GM23338 (cell line): Measurements from ENCODE around the gene JDP2. TPM values are rescaled to one million over a fixed set of nuclear protein-coding genes. Genes with fewer than 3 reads are reported as not detected.

Experiments used
- ATAC-seq: fragments of 200-7000 bp; cut with Tn5 transposase; 3 replicates; pipeline ENCODE4 v1.9.1; 2020
- DNase-seq: peaks from one replicate; pipeline ENCODE4 v3.0.0-alpha.2; 2015; ENCODE audit warnings: low spot score
- H2AFZ ChIP-seq: fragments of 200-600 bp; sonication (generic); 2 replicates; pipeline ENCODE4 v1.8.0; 2016; ENCODE audit warnings: antibody characterized with exemption, mild to moderate bottlenecking, moderate library complexity
- H3F3A ChIP-seq: fragments of 200-600 bp; sonication (generic); replicated peaks from 2 replicates; pipeline ENCODE4 v1.8.0; 2017; ENCODE audit warnings: antibody characterized with exemption, mixed run types, low read depth
- H3K27ac ChIP-seq: fragments of 200-600 bp; sonication (generic); 2 replicates; pipeline ENCODE4 v1.6.1; 2016; ENCODE audit warnings: low read depth
- H3K27me3 ChIP-seq: fragments of 200-600 bp; sonication (generic); 2 replicates; pipeline ENCODE4 v1.8.0; 2016; ENCODE audit warnings: mild to moderate bottlenecking, mixed run types, moderate library complexity; ENCODE audit not compliant: insufficient read depth
- H3K36me3 ChIP-seq: fragments of 200-600 bp; sonication (generic); 2 replicates; pipeline ENCODE4 v1.8.0; 2016; ENCODE audit warnings: mild to moderate bottlenecking; ENCODE audit not compliant: insufficient read depth
- H3K4me1 ChIP-seq: fragments of 200-600 bp; sonication (generic); 2 replicates; pipeline ENCODE4 v1.8.0; 2016; ENCODE audit warnings: mild to moderate bottlenecking, moderate library complexity; ENCODE audit not compliant: insufficient read depth
- H3K4me2 ChIP-seq: fragments of 200-600 bp; sonication (generic); 2 replicates; pipeline ENCODE4 v1.7.1; 2017; ENCODE audit warnings: mixed run types
- H3K4me3 ChIP-seq: fragments of 200-600 bp; sonication (generic); 2 replicates; pipeline ENCODE4 v1.6.1; 2016; ENCODE audit warnings: mixed run types
- H3K79me2 ChIP-seq: fragments of 200-600 bp; sonication (generic); replicated peaks from 2 replicates; pipeline ENCODE4 v1.8.0; 2017; ENCODE audit warnings: mild to moderate bottlenecking; ENCODE audit not compliant: insufficient read depth
- H3K9me2 ChIP-seq: fragments of 200-600 bp; sonication (generic); 2 replicates; pipeline ENCODE4 v1.8.0; 2017; ENCODE audit not compliant: insufficient read depth
- H4K20me1 ChIP-seq: fragments of 200-600 bp; sonication (generic); replicated peaks from 2 replicates; pipeline ENCODE4 v1.8.0; 2017; ENCODE audit warnings: mild to moderate bottlenecking; ENCODE audit not compliant: insufficient read depth
- H3K27ac Mint-ChIP-seq: 2 replicates; pipeline ENCODE4 v1.8.0; 2020; ENCODE audit warnings: inconsistent platforms, mild to moderate bottlenecking, moderate library complexity, mixed read lengths
- H3K27me3 Mint-ChIP-seq: 3 replicates; pipeline ENCODE4 v1.8.0; 2022; ENCODE audit warnings: low read depth, mild to moderate bottlenecking, moderate library complexity, mixed read lengths, inconsistent platforms; ENCODE audit not compliant: insufficient read depth, poor library complexity
- H3K36me3 Mint-ChIP-seq: 3 replicates; pipeline ENCODE4 v1.8.0; 2021; ENCODE audit warnings: low read depth, mild to moderate bottlenecking, inconsistent platforms, moderate library complexity, mixed read lengths
- H3K4me1 Mint-ChIP-seq: 3 replicates; pipeline ENCODE4 v1.8.0; 2020; ENCODE audit warnings: mild to moderate bottlenecking, inconsistent platforms, mixed read lengths
- H3K4me3 Mint-ChIP-seq: 3 replicates; pipeline ENCODE4 v1.8.0; 2021; ENCODE audit warnings: moderate library complexity, mild to moderate bottlenecking, inconsistent platforms, mixed read lengths
- H3K9me3 Mint-ChIP-seq: 3 replicates; pipeline ENCODE4 v1.8.0; 2020; ENCODE audit warnings: moderate library complexity, mild to moderate bottlenecking, inconsistent platforms, mixed read lengths
- CREB1 ChIP-seq: fragments of 250-450 bp; sonication (Bioruptor Pico); IDR thresholded peaks from 2 replicates; pipeline ENCODE4 v1.5.0; 2020; ENCODE audit warnings: low read depth, mild to moderate bottlenecking, moderate library complexity
- CTCF ChIP-seq, 2 experiments: fragments of 200-600 bp in 1 of 2; sonication (generic) in 1 of 2; conservative IDR thresholded peaks; 2 replicates each; pipeline versions ENCODE4 v1.5.1 to v1.6.1; 2016 to 2017; ENCODE audit warnings: antibody characterized with exemption in 2 of 2, low read depth in 2 of 2, mild to moderate bottlenecking in 2 of 2, moderate library complexity in 1 of 2
- EZH2phosphoT487 ChIP-seq: fragments of 200-600 bp; sonication (generic); IDR thresholded peaks from one replicate; pipeline ENCODE4 v1.8.1; 2018; ENCODE audit warnings: antibody characterized with exemption; ENCODE audit not compliant: unreplicated experiment
- NANOG ChIP-seq: IDR thresholded peaks from 2 replicates; pipeline ENCODE4 v1.6.1; 2016; ENCODE audit warnings: antibody characterized with exemption, borderline replicate concordance
- REST ChIP-seq: IDR thresholded peaks from one replicate; pipeline ENCODE4 v1.6.1; 2018; ENCODE audit warnings: antibody characterized with exemption; ENCODE audit not compliant: unreplicated experiment
- ZNF114 ChIP-seq: fragments of 250-450 bp; sonication (Bioruptor Pico); IDR thresholded peaks from 2 replicates; pipeline ENCODE4 v1.5.0; 2020; ENCODE audit warnings: mild to moderate bottlenecking, moderate library complexity
- ZNF331 ChIP-seq: fragments of 250-450 bp; sonication (Bioruptor Pico); IDR thresholded peaks from 2 replicates; pipeline ENCODE4 v1.5.0; 2020; ENCODE audit warnings: low read depth, mild to moderate bottlenecking, moderate library complexity
- ZNF462 ChIP-seq: fragments of 250-450 bp; sonication (Bioruptor Pico); IDR thresholded peaks from 2 replicates; pipeline ENCODE4 v1.5.0; 2020; ENCODE audit warnings: mild to moderate bottlenecking, moderate library complexity
- polyA plus RNA-seq: library from polyadenylated mRNA; unstranded; fragments of >200 nt; fragmentation: Nextera tagmentation; extraction: Ambion mirVana; gene quantifications from 2 replicates; pipeline ENCODE4 v1.2.1, GENCODE V29; 2016
- total RNA-seq: library from RNA; depleted of rRNA; stranded (reverse); fragments of >200 nt; shearing (Covaris generic); gene quantifications from 2 replicates; pipeline ENCODE4 v1.2.3, GENCODE V29; 2014

JDP2 gene
- total and polyA plus RNA-seq, 2 experiments from 2014 or later, result 12.5 to 38.9 TPM

- Mint-ChIP-seq H3K27me3 (no peaks in the 10 kb centered on the region), H3K9me3 (peaks cover 7% of the 10 kb centered on the region), H3K4me3 (no peak overlapping the region), H3K4me1 (no peaks in the 10 kb centered on the region), H3K27ac (no peak overlapping the region), H3K36me3 (no peaks in the 10 kb centered on the region)
- Histone ChIP-seq H3K27me3 (no peaks in the 10 kb centered on the region), H3K4me1 (no peaks in the 10 kb centered on the region), H2AFZ (no peak overlapping the region), H3K79me2 (no peaks in the 10 kb centered on the region), H3K27ac (no peak overlapping the region), H3K4me2 (no peak overlapping the region), H3F3A (no peaks in the 10 kb centered on the region), H3K9me2 (no peaks in the 10 kb centered on the region), H3K36me3 (no peaks in the 10 kb centered on the region), H3K4me3 (no peak overlapping the region), H4K20me1 (no peaks in the 10 kb centered on the region)
- no peak for ATAC-seq
- TF ChIP-seq CTCF (conservative IDR thresholded peaks at IDR 0.05; ENCODE audit: low read depth in 2 of 2) (no peak), CREB1 (no peak)
- no peak for DNase-seq
Observed at GRCh38 chr14:75506930-75507329, 79.1 kb downstream of the JDP2 start.

GRCh38 chr14:75510547-75510946 lies 82.7 kb downstream of the JDP2 start:
- peaks cover 7% of the 10 kb centered on the region for H3K9me3 Mint-ChIP-seq
- peaks cover 4% of the 10 kb centered on the region; the same call in 2 of the 3 replicates for H3K4me1 Mint-ChIP-seq
- ATAC-seq (no peak), DNase-seq (no peak)
- H3K27me3 ChIP-seq, result no peaks in the 10 kb centered on the region
- H3K27ac ChIP-seq, result no peak overlapping the region
- H3K27ac Mint-ChIP-seq, result no peak overlapping the region
- H3K36me3 Mint-ChIP-seq, result no peaks in the 10 kb centered on the region
- peaks cover 11% of the 10 kb centered on the region for H3K4me1 ChIP-seq
- no peaks in the 10 kb centered on the region for H3K27me3 Mint-ChIP-seq
- H4K20me1 ChIP-seq, result no peaks in the 10 kb centered on the region
- H3K9me2 ChIP-seq, result no peaks in the 10 kb centered on the region
- 0 out of 2 replicates have a peak, but pooled peaks cover under 1% of the 10 kb centered on the region for H3F3A ChIP-seq
- no peak overlapping the region for H3K4me3 Mint-ChIP-seq
- no peak overlapping the region for H3K4me2 ChIP-seq
- H3K4me3 ChIP-seq, result no peak overlapping the region
- H2AFZ ChIP-seq, result no peak overlapping the region
- H3K36me3 ChIP-seq, result no peaks in the 10 kb centered on the region
- H3K79me2 ChIP-seq, result no peaks in the 10 kb centered on the region
- TF ChIP-seq REST (no peak), ZNF331 (CRISPR knock-in tag) (no peak), CTCF (conservative IDR thresholded peaks at IDR 0.05; ENCODE audit: low read depth in 2 of 2) (no peak), ZNF462 (CRISPR knock-in tag) (no peak), ZNF114 (CRISPR knock-in tag) (no peak), NANOG (no peak), EZH2phosphoT487 (no peak)
